ENCODE measurements around the gene RGS4.

- TF ChIP-seq ZNF532 (CRISPR knock-in tag; IDR thresholded peaks at IDR 0.05; ENCODE audit: borderline replicate concordance): no peak
- no peak for TF ChIP-seq CTCF (IDR thresholded peaks at IDR 0.05)
- no peak for TF ChIP-seq IRF1 (CRISPR knock-in tag; IDR thresholded peaks at IDR 0.05)
- no peak for TF ChIP-seq FOXK1 (CRISPR knock-in tag; IDR thresholded peaks at IDR 0.05)
- TF ChIP-seq NFYB (CRISPR knock-in tag; conservative IDR thresholded peaks at IDR 0.05; ENCODE audit: low read depth): no peak
- TF ChIP-seq PRRX2 (CRISPR knock-in tag; IDR thresholded peaks at IDR 0.05): no peak
- no peak for TF ChIP-seq SP1 (CRISPR knock-in tag; conservative IDR thresholded peaks at IDR 0.05)
- no peak for TF ChIP-seq AR (CRISPR knock-in tag; IDR thresholded peaks at IDR 0.05)
Observed at GRCh38 chr1:163048869-163049268, 20.3 kb upstream of the RGS4 start.
